Uterus (tissue), 2 donors: ENCODE data around the gene TIGAR.

Experiments
- POLR2A ChIP-seq, 2 donors: fragments of 450-650 bp; IDR thresholded peaks; one replicate each; pipeline ENCODE4 v1.6.1; 2016; ENCODE audit warnings: antibody characterized with exemption in 2 of 2, mild to moderate bottlenecking in 1 of 2, moderate library complexity in 1 of 2
- TF ChIP-seq, protein P1 (sequence below), 4 experiments: fragments of 200-600 bp in 2 of 4; fragments of 450-650 bp in 2 of 4; sonication (generic) in 2 of 4; IDR thresholded peaks; one replicate each; pipeline ENCODE4 v1.5.1; 2016 to 2019; ENCODE audit warnings: antibody characterized with exemption in 4 of 4, mild to moderate bottlenecking in 2 of 4, moderate library complexity in 1 of 4

DNA sequence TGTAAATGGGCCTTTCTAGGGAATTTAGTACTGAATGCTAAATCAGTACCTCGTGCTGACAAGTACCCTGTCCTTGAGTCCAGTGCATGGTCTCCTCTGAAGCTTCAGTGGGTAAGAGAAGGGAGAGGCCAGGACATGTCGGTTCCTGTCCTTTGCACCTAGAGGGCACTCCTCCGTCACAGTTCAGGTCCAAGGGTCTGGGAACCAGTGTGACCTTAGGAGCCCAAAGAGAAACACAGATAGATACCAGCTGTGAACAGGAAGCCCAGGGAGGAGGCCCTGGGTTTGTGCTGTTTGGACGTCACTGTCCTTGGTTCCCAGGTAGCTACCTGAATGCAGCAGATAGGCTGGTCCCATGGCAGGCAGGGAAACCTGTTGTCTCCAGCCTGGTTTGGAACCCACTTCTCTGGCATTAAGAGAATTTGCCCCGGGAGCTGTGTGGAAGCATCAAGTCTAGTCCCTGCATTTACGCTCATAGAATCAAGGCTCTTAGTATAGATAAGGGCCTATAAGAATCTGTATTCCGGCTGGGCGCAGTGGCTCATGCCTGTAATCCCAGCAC, 62.4 kb downstream of the TIGAR start:
- TF ChIP-seq, protein P1, sequence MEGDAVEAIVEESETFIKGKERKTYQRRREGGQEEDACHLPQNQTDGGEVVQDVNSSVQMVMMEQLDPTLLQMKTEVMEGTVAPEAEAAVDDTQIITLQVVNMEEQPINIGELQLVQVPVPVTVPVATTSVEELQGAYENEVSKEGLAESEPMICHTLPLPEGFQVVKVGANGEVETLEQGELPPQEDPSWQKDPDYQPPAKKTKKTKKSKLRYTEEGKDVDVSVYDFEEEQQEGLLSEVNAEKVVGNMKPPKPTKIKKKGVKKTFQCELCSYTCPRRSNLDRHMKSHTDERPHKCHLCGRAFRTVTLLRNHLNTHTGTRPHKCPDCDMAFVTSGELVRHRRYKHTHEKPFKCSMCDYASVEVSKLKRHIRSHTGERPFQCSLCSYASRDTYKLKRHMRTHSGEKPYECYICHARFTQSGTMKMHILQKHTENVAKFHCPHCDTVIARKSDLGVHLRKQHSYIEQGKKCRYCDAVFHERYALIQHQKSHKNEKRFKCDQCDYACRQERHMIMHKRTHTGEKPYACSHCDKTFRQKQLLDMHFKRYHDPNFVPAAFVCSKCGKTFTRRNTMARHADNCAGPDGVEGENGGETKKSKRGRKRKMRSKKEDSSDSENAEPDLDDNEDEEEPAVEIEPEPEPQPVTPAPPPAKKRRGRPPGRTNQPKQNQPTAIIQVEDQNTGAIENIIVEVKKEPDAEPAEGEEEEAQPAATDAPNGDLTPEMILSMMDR (IDR thresholded peaks at IDR 0.05), result no peak
- TF ChIP-seq POLR2A (IDR thresholded peaks at IDR 0.05), result no peak
